DMS53 (cell line): ENCODE data around the gene SLK.

ENCODE experiments used
- DNase-seq: peaks from one replicate; lab custom pipeline; 2025; lab: John Stamatoyannopoulos, UW

SLK gene

DNA sequence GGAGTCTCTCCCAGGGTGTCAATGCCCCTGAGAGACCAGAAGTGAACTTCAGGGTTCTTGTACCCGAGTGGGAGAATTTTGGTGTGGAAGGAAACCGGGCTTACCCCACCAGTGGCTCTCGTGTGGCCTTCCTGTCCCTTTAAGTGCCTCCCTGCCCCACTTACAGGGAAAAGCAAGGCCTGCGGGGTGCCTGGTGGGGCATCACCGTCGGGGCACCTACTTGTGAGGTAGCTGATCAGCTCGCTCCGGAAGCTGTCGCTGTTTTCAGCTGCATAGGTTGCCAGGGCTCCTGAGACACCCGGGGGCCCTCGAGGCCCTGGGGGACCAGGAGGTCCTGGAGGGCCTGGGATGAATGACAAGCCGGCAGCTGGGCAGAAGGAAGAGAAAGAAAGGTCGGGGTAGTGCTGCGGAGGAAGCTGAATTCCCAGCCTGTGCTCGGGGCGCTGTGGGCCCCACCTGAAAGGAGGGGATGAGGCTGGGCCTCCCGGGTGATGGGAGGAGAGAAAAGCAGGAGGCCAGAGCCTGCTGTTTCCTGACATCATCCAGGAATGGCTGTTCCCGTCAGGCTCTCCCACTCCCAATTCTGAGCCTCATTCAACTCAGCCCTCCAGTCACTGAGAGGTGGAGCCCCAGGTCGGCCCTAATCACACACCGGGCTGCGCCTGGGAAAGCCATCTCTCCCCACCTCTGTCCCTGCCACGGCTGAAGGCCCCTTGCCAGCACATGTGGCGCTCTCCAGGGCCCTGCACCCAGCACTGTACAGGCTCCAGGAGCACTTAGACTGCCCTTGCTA is 67.7 kb downstream of the SLK start:
- DNase-seq: no peak

DNA sequence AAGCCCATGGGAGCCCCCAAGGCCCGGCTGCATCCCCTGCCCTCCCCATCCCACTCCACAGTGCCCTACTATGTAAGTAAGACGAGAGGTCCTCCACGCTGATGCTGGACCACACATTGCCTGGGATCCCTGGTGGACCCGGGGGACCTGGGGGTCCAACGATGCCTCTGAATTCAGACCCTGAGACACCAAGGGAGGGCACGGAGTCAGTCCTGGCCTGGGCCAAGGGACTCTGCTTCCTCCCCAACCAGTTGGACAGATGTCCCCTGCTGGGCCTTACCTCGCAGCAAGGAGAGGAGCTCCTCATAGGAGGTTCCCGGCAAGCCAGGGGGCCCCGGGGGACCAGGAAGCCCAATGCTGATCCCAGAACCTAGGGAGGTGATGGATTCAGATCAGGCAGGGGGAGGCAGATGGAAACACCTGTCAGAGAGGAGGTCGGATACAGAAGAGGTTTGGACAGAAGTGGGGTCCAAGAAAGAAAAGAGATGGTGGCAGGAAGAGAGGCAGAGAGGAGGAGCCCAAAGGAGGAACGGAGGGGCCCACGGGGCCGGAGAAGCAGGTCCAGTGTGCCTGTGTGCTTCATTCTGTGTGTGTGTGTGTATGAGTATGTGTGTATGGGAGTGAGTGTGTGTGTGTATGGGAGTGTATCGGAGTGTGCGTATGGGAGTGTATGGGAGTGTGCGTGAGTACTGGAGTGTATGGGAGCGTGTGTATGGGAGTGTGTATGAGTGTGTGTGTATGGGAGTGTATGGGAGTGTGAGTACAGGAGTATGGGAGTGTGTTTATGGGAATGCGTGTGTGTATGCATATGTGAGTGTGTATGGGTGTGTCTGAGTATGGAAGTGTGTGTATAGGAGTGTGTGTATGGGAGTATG is 68.5 kb downstream of the SLK start:
- no peak for DNase-seq

DNA sequence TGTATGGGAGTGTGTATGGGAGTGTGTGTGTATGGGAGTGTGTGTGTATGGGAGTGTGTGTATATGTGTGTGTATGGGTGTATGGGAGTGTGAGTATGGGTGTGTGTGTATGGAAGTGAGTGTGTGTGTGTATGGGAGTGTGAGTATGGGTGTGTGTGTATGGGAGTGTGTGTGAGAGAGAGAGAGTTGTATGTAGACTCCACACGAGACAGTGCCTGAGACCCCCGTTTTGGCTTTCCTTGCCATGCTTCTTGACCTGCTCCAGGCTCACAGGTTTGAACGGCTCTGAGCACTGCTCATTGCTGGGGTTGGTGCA is 69.1 kb downstream of the SLK start:
- DNase-seq: no peak

DNA sequence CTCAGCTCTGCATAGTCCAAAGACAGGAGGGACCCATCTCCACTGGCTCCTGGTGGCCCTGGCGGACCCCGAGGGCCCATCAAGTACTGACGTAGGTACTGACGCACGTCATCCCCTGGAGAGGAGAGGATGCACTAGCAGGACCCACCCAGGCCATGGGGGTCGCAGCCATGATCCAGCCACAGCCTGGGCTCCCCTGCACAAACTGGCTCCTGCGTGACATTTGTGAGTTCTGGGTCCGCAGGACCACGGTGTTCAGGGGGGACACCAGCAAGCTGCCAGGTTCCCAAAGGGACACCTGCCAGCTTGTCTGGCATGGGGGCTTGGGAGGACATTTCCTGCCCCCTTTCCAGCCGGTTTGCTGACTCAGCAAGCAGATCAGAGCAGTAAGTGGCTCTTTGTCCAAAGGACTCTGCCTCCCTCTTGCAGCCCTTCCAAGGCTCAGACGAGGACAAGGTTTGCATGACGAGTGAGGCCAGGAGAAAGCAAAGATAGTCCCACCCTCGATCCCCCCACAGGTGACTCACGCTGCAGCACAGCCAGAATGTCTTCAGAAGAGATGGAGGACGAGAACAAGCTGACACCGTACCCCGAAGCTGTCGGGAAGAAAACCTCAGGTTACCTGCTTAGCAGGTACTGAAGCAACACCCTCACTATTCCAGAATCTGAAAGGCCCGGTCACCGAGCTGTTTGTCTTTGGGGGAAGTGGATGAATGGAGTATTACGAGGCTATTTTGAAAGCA is 69.7 kb downstream of the SLK start:
- no peak for DNase-seq

DNA sequence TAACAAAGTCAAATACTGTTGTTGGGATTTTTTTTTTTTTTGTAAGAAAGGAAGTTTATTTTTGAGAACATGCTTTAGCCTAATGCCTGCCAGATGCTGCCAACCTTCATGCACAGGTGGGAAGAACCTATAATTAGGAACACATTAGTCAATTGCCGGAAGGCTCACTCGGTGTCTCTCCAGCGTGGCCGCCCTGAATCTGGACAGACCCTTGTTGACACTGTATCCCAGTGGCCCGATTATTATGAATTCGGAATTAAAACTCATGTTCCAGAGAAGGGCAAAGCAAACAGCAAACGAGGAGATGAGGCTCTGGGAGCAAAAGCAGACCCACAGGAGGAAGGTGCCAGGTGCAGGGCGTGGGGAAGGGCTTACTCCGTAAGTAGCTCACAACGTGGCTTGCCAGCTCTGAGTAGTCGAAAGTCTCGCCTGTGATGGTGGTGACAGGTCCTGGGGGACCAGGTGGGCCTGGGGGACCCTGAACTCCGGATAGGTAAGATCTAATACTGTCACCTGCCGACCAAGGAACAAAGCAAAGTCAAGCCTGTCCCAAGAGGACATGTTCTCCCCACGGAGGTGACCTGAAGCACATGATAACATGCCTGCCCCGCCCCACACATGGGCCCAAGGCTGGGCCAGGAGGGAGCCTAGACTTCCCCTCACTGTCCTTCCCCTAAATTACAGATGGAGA is 70.5 kb downstream of the SLK start:
- no peak for DNase-seq

DNA sequence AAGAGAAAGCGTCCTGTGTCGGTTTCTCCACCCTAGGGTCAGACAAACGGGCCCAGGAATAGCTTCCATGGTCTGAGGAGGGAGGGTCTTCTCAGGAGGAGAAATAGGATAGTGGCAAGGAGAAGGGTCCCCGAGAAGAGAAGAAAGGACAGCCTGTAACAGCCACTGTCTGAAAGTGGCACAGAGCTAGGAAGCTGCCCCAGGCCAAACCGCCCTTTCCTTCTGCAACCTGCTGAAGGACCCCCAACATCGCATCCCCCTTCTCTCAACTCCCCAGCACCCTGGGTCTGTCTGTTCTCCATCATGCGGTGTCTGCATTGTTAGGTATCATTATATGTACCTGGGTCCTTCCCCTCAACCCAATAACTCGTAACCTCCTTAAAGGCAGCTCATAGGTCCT is 71.6 kb downstream of the SLK start:
- no peak for DNase-seq

DNA sequence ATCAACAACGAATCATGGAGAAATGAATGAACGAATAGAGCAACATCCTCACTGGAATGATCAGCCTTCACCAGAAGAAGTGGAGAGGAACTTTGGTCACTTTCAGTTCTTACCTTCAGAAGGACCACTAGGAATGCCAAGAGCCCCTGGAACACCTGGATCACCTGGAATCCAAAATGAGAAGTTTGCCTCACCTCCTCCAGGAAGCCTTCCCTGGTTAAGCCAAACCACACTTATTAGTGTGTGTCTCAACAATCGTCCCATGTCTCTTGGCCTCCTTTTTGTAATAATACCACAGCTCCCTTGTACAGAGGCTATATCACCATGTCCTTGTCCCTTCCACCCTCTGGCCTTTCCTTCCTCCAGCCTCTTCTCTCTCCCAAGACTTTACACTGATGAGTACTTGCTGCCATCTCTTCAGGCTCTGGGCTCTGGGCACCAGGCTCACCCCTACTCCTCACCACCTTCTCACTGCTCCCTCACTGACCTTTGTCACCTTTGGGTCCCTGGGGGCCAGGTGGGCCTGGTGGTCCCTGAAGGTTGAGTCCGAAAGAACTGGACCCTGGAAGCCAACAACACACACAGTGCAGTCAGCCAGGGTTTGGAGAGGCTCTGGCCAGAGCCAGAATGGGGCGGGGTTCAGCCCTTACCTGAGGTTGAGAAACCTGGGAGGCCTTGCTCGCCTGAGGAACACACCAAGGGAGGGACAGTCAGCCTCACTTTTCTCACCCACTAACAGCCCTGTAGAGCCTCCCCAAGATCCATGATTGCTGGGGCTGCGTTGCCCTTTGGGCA is 72.2 kb downstream of the SLK start:
- DNase-seq: no peak

DNA sequence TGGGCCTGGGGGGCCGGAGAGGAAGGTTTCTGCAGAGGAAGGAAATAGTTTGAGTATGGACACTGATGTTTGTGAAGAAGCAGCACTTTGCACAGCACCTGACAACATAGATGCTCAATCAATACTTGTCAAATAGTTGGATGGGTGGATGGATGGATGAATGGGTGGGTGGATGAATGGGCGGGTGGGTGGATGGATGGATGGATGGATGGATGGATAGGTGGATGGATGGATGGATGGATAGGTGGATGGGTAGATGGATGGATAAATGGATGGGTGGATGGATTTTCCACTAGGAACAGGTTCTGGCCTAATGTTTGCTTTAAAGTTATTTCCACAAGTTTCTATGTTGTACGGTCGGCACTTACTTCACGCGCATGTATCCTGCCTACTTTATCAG is 73.4 kb downstream of the SLK start:
- DNase-seq: no peak

DNA sequence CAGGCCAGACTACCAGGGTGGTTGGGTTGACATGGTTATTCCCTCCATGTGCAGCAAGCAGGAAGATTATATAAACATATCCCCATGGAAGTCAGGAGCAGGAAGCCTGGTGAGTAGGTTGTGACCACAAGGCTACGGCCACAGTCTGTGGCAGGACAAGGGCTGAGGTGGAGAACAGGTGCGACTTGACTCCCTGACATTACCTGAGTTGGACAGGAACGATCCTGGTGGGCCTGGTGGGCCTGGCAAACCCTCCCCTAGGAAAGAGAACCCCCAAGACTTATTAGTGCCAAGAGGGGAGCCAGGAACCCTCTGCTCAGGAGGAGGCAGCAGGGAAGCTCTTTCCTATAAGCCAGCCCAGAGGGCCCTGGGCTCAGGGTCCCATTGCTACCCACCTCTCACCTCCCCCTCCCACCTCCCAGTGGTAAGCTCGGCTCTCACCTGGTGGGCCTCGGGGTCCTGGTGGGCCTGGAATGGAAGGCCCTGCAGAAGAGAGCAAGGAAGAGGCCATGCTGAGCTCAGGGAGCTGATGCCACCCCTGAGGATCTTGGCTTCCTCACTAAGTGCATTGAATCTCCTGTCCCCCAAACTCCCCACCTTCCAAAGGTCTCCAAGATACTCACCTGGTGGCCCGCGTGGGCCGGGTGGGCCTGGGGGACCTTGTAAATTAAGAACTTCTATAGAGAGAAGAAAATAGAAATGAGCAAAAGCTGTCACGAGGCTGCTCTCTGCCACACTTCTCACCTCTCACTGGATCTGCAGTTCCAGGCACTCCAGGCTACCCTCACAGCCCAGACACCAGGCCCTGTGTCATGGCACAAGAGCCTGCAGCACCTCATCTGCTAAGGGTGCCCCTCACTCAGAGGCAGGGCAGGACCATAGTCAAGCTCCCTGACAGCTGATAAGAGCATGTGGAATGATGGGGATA is 74.2 kb downstream of the SLK start:
- DNase-seq: no peak

DNA sequence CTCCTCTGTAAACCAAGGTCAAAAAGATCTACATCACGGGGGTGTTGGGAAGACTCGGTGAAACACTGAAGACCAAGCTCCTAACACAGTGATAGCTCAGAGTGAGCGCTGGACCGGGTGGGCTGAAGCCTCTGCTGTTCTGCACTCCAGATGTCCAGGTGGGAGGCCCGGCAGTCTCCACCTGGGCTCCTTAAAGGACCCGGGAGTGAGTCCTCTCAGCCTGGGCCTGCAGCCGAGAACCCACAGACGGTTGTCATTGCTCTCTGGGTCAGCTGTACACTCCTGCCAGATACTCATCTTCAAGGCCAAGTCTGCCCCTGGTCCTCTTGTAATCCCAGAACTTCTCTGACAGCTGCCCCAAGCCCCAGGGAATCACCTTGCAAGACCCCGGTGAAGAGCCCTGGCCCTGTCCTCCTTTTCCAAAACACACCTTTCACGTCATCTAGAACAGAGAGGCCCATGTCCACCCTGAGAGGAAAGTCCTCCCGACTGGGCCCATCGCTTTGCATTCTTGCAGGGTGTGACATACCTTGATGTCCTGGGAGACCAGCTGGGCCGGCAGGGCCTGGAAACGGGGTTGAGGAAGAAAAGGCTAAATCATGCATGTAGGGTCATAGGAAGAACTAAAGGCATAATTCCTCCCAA is 75.1 kb downstream of the SLK start:
- DNase-seq: no peak

DNA sequence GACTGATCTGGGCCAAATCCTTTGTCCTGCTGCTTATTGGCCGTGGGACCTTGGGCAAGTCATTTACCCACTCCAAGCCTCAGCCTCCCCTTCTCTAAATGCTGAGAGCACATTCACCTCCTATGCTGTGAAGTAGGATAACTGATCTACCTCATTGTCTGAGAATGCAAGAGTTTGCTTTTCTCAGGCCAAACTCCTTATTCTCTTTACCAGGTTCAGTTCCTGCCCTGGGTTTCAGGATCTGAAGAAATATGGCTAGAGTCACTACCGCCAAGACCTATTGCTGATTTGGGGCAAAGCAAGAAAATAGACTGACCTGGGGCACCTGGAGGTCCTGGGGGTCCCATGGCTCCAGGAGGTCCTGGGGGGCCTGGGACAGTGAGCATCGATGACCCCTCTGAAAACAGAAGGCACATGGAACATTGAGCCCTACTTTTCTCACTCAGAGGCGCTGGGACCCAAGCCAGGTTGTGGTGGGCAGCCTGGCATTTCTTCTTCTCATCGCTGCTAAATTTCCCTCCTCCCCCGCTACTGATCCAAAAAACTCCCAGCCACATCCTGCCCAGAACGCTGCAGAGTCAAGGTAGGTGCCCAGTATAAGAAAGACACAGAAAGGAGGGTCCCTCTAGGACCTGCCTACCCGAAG is 76.4 kb downstream of the SLK start:
- no peak for DNase-seq

DNA sequence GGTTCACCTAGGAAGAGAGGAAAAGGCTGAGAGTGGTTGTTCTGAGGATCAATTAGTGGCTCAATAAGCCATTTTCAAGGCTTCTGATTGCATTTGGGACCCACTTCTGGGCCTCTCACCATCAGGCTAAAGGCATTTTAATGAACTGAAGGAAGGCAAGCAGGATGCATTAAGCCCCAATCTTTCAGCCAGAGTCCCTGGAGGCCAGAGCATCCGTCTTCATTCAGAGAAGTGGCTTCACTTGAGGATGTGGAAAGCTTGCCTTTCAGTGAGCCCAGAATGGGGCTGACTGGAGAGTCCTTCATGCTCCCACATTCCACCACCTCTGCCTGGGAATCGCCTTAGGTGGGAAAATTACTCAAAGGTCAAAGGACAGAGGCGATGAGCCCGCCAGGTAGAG is 76.9 kb downstream of the SLK start:
- DNase-seq: no peak

DNA sequence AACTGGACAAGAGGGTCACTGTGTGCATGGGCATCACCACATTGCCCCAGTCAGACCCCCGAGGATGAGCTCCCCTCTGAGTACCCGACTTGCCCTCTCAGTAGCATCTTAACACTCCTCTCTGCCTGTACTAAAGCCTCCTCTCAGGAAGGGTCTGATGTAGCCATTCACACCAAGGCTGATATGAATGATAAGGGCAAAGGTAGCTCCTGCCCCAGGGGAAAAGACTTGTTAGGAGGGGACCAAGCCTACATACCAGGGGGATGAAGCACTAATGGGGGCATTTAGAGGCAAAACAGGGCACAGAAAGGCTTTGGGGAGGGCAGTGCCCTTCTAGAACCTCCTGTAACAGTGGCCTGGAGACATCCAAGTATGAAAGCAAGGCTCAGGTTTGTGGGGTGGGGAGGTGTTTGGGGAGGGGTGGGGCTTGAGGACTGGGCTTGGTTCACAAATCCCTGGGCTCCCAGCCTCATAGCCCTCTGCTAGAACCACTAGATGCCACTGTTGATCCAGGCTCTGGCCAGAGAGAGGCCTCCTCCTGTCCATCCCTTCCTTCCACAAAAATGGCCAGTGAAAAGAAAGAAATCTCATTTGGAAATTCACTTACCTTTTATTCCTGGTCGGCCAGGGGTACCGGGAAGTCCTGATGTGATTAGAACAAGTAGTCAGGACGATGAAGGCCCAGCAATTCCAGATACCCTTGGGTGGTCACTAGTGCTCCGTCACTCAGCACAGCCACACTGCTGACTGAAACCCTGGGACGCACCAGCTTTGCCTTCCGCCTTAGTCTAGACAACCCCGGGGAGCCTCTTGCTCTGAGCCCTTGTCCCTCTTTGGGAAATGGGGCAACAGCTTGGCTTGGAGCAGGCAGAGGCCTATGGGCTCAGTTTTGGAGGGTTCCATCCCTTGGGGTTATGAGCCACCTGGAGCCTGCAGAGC is 78.5 kb downstream of the SLK start:
- peak; percentile 74 for DNase-seq

DNA sequence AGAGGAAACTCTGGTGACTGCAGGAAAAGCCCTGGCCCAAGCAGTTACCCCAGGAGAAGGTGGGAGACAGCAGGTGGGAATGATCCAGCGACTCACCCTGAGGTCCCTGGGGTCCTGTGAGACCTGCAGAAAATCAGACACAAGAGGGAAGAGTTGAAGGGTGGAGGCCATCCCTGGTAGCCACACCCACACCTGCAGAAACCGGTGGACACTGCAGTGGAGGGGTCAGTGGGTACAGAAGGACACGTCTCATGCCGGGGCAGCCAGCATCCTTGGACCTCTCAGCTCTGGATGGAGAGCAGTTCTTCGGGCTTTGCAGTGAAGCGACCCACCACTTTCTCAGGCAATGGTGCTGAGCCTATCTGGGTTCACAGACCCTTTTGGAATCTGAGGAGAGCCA is 79.7 kb downstream of the SLK start:
- no peak for DNase-seq

DNA sequence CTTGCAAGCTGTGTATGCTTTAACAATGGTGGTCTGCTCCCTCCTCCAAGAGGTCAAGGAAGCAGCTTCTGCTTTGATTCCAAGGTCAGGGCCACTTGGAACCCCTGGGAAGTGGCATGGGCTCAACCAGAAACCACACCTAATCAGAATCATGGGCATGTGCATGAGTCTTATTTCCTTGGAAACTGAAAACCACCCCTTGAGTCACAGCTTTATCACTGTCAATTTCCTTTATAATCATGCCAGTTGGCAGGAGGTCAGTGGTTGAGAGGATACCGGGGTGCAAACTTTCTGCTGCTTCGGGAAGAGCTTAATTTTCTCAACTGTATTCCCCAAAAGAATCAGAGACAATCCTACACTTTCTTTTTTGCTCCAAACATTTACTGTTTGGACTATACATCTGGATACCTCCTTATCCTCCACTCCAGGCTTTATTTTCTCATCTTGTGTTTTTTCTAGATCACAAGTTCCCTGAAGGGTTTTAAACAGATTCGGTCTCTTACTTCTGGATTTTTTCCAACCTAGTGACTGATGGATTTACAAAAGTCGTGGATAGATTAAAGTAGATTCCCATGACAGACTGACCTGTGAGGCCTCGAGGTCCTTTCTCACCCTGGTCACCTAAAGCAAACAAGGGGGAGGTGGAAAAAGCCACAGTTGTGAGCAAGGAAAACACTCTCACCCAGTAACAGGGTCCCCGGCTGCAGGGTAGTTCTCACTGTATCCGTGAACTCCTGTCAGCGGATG is 82.7 kb downstream of the SLK start:
- DNase-seq: no peak

DNA sequence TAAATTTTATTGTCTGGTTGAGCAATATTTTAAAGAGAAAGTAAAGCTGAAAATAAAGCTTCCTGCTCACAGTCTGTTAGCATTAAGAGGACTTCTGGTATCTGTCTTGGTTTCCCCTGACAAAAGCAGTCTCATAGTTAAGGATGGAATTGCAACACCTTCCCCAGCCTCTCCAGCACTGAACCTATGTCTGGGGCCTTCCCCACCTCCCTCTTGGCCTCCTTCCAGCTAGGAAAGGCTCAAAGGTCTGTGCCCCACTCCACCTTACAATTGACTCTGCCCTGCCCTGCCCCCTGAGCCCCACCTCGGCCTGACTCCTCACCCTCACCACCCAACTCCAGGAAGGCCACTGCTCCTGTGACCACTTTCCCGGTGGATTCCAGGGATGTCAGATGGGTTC is 85.5 kb downstream of the SLK start:
- no peak for DNase-seq

DNA sequence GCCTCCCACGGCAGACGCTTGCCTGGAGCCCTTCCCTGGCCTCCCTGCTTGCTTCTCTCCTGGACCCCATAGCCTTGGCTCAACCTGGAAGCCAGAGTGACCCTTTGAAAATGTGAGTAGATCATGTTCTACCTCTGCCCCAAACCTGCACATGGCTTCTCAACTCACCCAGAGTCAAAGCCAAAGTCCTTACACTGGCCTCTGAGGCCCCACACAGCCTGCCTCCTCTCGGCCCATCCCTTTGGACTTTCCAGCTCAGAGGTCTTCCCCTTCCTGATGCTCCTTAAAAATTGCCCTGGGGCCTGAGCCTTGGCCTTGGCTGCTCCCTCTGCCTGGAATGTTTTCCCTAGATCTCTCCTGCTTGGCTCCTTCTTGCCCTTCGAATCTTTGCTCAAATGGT is 86.3 kb downstream of the SLK start:
- DNase-seq: no peak
